Left forelimb (tissue), 1 donor: Measurements from ENCODE around the gene RFLNA.

ENCODE experiments used
- DNase-seq: peaks from one replicate; pipeline ENCODE4 v3.0.0-alpha.2; 2018; ENCODE audit warnings: low spot score

The RFLNA gene

DNA sequence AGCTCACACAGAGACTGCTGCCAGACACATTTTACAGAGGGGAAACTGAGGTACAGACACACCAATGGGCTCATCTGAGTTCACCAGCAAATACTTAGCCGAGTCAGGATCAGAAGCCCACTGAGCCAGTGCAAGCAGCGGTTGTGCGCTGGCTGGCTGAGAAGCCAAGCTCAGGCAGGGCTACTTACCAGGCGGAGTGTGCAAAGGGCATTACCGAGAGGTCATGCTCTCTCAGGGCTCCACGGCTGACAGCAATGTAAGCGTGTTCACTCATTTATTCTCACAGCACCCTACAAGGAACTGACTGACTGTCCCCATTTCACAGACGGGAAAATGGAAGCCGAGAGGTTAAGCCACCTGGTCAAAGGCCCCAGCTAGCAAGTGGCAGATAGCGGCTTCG is 63.7 kb downstream of the RFLNA start:
- no peak for DNase-seq

DNA sequence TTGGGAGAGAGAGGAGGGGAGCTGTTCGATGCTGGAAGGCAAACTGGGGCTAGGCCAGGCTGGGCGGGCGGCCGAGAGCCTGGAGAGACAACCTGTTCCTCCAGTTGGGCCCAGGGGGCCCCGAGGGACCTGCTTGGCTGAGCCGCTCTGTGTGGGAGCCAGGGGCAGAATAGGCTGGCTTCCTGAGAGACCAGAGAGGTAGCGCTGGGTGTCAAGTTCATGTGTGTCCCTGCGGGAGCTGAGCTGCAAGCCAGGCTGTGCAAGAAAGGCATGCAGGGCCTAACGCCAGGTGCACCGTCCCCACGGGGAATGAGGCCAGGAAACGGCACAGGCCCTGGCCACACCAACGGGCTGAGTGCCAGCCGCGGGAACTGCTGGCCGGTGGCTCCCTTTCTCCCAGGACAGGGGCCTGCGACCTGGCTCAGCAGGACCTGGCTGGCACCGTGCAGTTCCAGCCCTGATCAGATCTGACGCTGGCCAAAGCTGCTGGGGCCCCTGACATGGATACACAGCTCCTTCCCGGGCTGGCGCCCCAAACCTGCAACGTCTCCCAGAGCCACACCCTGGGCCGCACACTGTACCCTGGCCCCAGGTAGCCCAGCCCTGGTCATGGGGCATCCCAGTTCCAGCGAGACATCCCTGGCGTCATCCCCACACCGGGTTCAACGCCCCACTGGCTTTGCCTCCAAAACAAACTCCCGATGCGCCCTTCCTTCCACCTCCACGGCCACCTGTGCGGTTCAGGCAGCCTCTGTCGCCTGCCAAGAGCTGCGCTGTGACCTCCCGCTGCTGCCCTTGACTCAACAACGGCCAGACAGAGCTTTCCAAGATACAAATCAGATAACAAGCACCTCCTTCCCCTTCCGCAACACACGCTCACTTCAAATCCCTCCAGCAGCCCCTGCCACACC is 65.0 kb downstream of the RFLNA start:
- peak; percentile 86 for DNase-seq

DNA sequence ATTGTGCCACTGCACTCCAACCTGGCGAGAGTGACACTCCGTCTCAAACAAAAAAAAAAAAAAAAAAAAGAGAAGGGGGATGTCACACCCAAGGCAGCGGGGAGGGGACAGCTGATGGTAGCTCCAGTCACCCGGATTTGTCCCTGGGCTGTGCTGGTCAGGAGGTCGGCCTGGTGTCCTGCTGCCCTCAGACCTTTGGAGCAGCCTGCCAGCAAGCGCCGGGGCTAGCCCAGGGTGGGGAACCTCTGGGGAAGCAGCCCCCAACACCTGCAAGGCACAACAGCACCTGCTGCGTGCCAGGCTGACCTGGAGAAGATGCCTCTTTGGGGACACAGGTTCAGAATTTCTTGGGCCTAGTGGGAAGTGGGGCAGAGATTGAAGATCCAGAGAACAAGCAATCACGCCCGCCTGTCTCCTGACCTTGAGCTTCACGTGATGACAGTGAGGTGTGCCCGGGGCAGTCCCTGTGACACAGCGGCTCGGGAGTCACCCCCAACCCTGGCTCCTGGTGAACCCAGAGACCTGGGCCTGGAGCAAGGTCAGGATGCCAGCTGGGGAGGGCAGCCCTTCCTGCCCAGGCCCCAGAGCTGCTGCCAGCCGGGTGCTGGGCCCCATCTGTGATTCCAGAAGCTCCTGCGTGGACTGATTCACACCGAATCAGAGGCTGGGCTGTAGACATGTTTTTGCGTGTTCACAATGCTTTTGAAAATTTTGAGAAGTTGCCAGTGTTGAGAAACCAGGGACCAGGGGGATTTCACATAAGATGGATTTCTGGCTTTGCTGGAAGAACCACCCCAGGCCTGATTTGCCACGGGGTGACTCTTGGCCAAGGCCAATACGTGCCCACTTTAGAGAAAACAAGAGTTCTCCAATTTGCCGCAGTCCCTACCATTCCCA is 66.4 kb downstream of the RFLNA start:
- no peak for DNase-seq

DNA sequence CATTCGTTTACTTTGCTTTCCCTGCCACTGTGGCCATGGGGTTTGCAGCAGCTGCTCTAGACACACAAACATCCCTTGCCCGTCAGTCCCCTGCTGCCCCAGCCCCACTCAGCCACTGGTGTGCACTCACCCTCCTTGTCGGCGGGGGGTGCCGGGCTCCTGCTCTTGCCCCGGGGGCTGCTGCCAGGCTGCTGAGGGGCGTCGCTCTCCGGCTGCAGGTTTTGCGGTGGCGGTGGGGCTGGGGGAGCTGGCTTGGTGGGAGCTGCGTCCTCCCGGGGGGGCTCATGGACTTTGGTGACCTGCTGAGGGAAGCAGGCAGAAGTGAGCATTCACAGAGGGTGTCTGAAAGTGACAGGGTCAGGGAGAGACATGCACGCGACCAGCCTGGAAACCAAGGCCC is 67.1 kb downstream of the RFLNA start:
- no peak for DNase-seq

DNA sequence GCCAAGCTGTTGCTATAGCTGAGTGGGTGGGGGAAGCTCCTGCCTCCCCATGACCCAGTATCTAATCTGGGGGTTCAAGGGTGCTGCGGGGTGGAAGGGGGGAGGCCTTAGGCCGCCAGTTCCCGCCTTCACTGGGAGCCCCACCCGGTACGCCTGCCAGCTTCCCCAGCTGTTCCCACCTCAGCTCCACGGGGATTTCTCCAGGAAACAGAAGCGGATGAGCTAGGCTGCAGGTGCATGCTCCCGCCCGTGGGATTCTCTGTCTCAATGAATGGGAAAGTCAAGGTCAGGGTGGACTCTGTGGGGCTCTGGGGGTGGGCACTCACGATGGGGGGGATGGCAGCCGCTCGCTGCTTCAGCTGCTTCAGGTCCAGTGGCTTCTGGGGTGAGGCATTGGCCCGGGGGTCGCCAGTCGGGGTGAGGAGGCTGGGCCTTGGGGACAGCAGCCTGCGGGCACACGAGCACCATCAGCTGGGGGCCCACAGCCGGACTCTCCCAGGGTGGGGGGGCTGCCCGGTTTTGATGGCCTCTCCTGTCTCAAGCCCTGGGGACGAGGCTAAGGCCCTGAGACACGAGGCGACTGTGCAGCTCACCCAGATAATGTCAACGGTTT is 68.6 kb downstream of the RFLNA start:
- no peak for DNase-seq

DNA sequence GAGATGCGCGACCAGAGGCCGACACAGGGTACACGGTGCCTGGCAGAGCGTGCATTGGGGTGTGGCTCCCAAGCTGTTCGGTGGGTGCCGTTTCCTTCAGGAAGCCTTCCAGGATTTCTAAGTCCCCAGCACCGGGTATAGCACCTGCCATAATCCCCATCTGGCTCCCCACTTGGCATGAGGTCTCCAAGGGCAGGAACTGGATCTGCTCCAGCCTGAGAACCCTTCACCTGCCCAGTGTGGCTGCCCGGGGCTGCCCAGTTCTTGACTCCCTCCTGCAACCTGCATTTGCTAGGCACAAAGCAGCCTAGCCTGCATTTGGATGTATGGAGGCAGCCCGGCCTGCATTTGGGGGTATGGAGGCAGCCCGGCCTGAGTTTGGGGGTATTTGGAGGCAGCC is 69.7 kb downstream of the RFLNA start:
- no peak for DNase-seq
